Hepatocyte (in vitro differentiated cells): ENCODE data around the gene C1QTNF9B. TPM values are rescaled to one million over a fixed set of nuclear protein-coding genes. Genes with fewer than 3 reads are reported as not detected.
"Not testable (repeated sequence)": the region's sequence is repeated elsewhere in the genome, so short reads cannot be mapped to it uniquely, and the experiment has no call there.

Experiments used
- DNase-seq: peaks from one replicate; pipeline ENCODE4 v3.0.0-alpha.2; 2016; ENCODE audit warnings: low spot score
- H2AFZ ChIP-seq: fragments of 200-600 bp; sonication (generic); 2 replicates; pipeline ENCODE4 v1.6.0; 2016; ENCODE audit warnings: antibody characterized with exemption, mild to moderate bottlenecking
- H3K27ac ChIP-seq: fragments of 200-600 bp; sonication (generic); 2 replicates; pipeline ENCODE4 v1.5.1; 2016; ENCODE audit warnings: mild to moderate bottlenecking
- H3K27me3 ChIP-seq: fragments of 200-600 bp; sonication (generic); 2 replicates; pipeline ENCODE4 v1.6.1; 2016
- H3K36me3 ChIP-seq: fragments of 200-600 bp; sonication (generic); replicated peaks from 2 replicates; pipeline ENCODE4 v1.5.1; 2016; ENCODE audit warnings: low read depth; ENCODE audit not compliant: insufficient read depth
- H3K4me1 ChIP-seq: fragments of 200-600 bp; sonication (generic); 2 replicates; pipeline ENCODE4 v1.5.1; 2016; ENCODE audit warnings: mild to moderate bottlenecking, moderate library complexity; ENCODE audit not compliant: insufficient read depth
- H3K4me2 ChIP-seq: fragments of 200-600 bp; sonication (generic); 2 replicates; pipeline ENCODE4 v1.6.0; 2016
- H3K4me3 ChIP-seq: fragments of 200-600 bp; sonication (generic); 2 replicates; pipeline ENCODE4 v1.5.1; 2016; ENCODE audit warnings: mild to moderate bottlenecking
- H3K79me2 ChIP-seq: fragments of 200-600 bp; sonication (generic); 2 replicates; pipeline ENCODE4 v1.6.0; 2017; ENCODE audit warnings: mild to moderate bottlenecking
- H3K9me2 ChIP-seq: fragments of 200-600 bp; sonication (generic); replicated peaks from 2 replicates; pipeline ENCODE4 v1.6.0; 2017; ENCODE audit warnings: mild to moderate bottlenecking; ENCODE audit not compliant: insufficient read depth
- H3K9me3 ChIP-seq: fragments of 200-600 bp; sonication (generic); 2 replicates; pipeline ENCODE4 v1.5.1; 2016; ENCODE audit warnings: low read depth, mild to moderate bottlenecking
- H4K20me1 ChIP-seq: fragments of 200-600 bp; sonication (generic); 2 replicates; pipeline ENCODE4 v1.6.0; 2016; ENCODE audit warnings: mild to moderate bottlenecking; ENCODE audit not compliant: insufficient read depth, poor library complexity, severe bottlenecking
- EZH2 ChIP-seq: fragments of 200-600 bp; sonication (generic); IDR thresholded peaks from 2 replicates; pipeline ENCODE4 v1.6.1; 2016; ENCODE audit warnings: antibody characterized with exemption, mild to moderate bottlenecking, borderline replicate concordance
- EZH2phosphoT487 ChIP-seq: fragments of 200-600 bp; sonication (generic); IDR thresholded peaks from one replicate; pipeline ENCODE4 v1.6.1; 2018; ENCODE audit warnings: antibody characterized with exemption, mild to moderate bottlenecking, low read depth, moderate library complexity; ENCODE audit not compliant: unreplicated experiment, severe bottlenecking
- WGBS: methylation state at CpG from one replicate; pipeline ENCODE4 v1.1.6; 2016; ENCODE audit warnings: low lambda C conversion rate; ENCODE audit errors: missing lambda C conversion rate; 5-methylcytosine and 5-hydroxymethylcytosine counted together
- polyA plus RNA-seq: library from polyadenylated mRNA; unstranded; fragments of >200 nt; fragmentation: Nextera tagmentation; extraction: Ambion mirVana; gene quantifications from 2 replicates; pipeline ENCODE4 v1.2.1, GENCODE V29; 2016
- total RNA-seq: library from RNA; depleted of rRNA; stranded (reverse); fragments of >200 nt; gene quantifications from 2 replicates; pipeline ENCODE4 v1.2.3, GENCODE V29; 2014
- TF ChIP-seq, protein P1 (sequence below): fragments of 200-600 bp; sonication (generic); IDR thresholded peaks from 2 replicates; pipeline ENCODE4 v1.5.1; 2016; ENCODE audit warnings: antibody characterized with exemption, mild to moderate bottlenecking; ENCODE audit not compliant: poor library complexity

Gene C1QTNF9B
- total and polyA plus RNA-seq, 2 experiments from 2014 or later, result 0.29 TPM; not detected in 1

DNA sequence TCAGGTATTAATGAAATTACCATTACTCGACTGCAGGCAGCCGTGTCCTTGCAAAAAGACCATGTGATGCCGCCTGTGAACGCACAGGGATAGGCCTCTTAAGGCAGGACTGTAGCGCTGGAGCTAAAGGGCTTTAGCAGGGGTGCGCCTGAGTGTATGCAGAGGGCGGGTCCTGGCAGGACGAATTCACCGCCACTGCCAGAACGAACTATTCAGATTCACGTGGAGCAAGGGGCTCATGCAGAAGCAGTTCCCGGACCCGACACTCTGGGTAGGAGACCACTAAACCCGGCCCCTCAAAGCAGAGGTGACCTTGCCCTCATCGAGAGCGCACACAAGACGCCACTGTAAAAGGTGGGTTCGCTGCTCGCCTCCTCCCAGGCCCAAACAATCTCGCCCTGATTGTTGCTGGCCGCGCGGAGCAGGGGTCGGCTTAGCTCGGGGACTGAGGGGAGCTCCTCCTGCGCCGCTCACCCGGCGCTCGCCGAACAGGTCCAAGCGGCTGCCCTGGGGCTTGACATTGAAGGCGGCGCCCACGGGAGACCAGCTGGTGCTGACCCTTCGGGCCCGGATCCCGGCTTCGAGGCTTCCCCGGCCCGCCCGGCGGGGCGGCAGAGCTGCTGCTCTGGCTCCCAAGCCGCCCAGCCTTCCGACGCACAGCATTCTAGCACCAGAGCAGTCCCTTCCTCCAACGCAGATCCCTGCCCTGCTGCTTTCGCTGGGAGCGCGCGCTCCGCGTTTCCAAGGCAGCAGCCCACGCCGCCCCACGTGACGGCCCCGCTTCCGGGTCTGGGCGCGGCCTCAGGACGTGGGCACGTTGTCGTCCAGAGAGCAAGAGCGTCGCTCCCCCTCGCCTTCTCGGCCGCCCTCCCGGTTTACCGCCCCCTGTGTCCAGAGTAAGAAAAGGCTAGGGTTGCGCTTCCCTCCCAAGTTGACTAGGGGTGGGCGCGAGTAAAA is 8.4 kb downstream of the C1QTNF9B start, which contains the start of gene MIPEP:
Gene MIPEP, minus strand, starts transcription at position 743 of the 957 bp plus-strand sequence. Its CDS starts 80 bp downstream, at position 663.
- Histone ChIP-seq H3K79me2 (peaks cover 23% of the 10 kb centered on the region), H3K9me2 (no peaks in the 10 kb centered on the region), H3K4me3 (peak within 1 kb of the TSS; percentile 75), H3K36me3 (no peaks in the 10 kb centered on the region), H3K27ac (peak within 1 kb of the TSS; percentile 82), H4K20me1 (no peaks in the 10 kb centered on the region), H3K4me2 (peak within 1 kb of the TSS; percentile 83), H3K9me3 (no peaks in the 10 kb centered on the region), H2AFZ (peak within 1 kb of the TSS; percentile 69), H3K4me1 (peaks cover 8% of the 10 kb centered on the region), H3K27me3 (no peaks in the 10 kb centered on the region)
- TF ChIP-seq, protein P1, sequence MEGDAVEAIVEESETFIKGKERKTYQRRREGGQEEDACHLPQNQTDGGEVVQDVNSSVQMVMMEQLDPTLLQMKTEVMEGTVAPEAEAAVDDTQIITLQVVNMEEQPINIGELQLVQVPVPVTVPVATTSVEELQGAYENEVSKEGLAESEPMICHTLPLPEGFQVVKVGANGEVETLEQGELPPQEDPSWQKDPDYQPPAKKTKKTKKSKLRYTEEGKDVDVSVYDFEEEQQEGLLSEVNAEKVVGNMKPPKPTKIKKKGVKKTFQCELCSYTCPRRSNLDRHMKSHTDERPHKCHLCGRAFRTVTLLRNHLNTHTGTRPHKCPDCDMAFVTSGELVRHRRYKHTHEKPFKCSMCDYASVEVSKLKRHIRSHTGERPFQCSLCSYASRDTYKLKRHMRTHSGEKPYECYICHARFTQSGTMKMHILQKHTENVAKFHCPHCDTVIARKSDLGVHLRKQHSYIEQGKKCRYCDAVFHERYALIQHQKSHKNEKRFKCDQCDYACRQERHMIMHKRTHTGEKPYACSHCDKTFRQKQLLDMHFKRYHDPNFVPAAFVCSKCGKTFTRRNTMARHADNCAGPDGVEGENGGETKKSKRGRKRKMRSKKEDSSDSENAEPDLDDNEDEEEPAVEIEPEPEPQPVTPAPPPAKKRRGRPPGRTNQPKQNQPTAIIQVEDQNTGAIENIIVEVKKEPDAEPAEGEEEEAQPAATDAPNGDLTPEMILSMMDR, result peak; percentile 80
- TF ChIP-seq EZH2, result no peak
- peak; percentile 97 for DNase-seq
- 2% methylated on average over 61 of the region's 75 CpGs for WGBS

DNA sequence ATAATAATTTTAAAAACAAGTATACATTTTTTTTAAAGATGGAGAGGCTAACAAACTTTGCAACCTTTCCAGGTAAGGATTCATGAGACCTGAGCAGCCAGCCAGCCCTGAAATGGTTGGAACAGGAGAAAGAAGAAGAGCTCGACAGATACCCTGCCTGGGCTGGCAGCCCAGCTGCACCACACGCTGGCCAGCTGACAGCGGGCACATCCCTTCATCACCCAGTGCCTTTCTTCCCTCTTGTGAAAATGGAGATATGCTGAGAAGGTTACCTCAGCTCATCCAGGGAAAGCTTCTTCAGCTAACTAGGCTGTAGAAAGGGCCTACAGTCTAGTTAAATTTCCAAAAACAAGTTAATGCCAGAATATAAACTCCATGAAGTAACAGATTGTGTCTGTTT is 12.9 kb downstream of the C1QTNF9B start:
- not testable (repeated sequence) for H3K9me3 ChIP-seq, H2AFZ ChIP-seq, H3K4me1 ChIP-seq, DNase-seq, H3K27me3 ChIP-seq, H4K20me1 ChIP-seq, H3K36me3 ChIP-seq, H3K27ac ChIP-seq, H3K4me2 ChIP-seq, H3K9me2 ChIP-seq, H3K4me3 ChIP-seq
- 97% methylated on average over 3 of the region's 3 CpGs for WGBS
- H3K79me2 ChIP-seq, result peaks cover 23% of the 10 kb centered on the region

DNA sequence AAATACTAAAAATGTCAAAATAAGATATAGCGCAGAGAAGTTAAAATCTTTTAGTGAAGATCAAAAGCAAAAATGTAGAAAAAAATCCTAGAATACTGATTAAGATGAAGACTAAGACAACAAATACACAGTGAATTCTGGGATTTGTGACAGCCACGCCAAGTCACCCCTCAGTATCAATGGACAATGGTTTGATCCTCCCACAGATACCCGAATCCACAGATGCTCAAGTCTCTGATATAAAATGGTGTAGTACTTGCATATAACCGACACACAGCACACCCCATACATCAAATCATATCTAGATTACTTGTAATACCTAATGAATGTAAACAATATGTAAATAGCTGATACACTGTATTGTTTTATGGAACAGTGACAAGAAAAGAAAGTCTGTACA is 14.0 kb downstream of the C1QTNF9B start:
- WGBS, result 93% methylated on average over 4 of the region's 4 CpGs
- peaks cover 8% of the 10 kb centered on the region for H3K4me1 ChIP-seq

DNA sequence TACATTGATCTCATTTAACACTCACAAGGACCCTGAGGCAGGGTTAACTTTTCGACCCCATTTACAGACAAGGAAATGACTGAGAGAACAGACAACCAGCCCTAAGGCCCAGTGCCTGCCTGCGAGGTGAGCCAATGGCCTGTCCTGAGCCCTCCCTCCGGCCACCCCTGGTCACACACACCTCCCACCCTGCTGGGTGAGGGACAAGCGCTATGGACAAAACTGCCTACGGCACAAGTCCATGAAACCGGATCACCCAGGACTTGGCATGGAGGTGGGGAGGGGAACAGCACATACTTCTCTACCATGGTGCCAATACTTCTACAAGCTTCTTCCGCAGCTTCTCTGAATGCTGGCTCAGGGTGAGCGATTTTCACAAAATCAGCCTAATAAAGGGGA is 15.9 kb downstream of the C1QTNF9B start:
- H3K27ac ChIP-seq, result peak overlapping the region; percentile 80
- H2AFZ ChIP-seq, H3K9me3 ChIP-seq, H3K4me2 ChIP-seq, H3K4me3 ChIP-seq, H3K36me3 ChIP-seq, H3K79me2 ChIP-seq, H3K4me1 ChIP-seq, H3K9me2 ChIP-seq, DNase-seq, H4K20me1 ChIP-seq, H3K27me3 ChIP-seq: not testable (repeated sequence)
- 76% methylated on average over 8 of the region's 8 CpGs for WGBS

More for the DNA sequence above, 14.0 kb downstream of the C1QTNF9B start:
- no peak overlapping the region for H3K4me3 ChIP-seq
- no peaks in the 10 kb centered on the region for H3K9me2 ChIP-seq
- H3K9me3 ChIP-seq, result no peaks in the 10 kb centered on the region
- no peaks in the 10 kb centered on the region for H4K20me1 ChIP-seq
- peaks cover 23% of the 10 kb centered on the region for H3K79me2 ChIP-seq
- DNase-seq, result no peak
- no peak overlapping the region for H3K4me2 ChIP-seq
- no peak for TF ChIP-seq EZH2phosphoT487
- TF ChIP-seq EZH2, result no peak
- TF ChIP-seq, protein P1, result no peak
- H3K27ac ChIP-seq, result no peak overlapping the region
- H2AFZ ChIP-seq, result no peak overlapping the region
- no peaks in the 10 kb centered on the region for H3K36me3 ChIP-seq
- no peaks in the 10 kb centered on the region for H3K27me3 ChIP-seq

DNA sequence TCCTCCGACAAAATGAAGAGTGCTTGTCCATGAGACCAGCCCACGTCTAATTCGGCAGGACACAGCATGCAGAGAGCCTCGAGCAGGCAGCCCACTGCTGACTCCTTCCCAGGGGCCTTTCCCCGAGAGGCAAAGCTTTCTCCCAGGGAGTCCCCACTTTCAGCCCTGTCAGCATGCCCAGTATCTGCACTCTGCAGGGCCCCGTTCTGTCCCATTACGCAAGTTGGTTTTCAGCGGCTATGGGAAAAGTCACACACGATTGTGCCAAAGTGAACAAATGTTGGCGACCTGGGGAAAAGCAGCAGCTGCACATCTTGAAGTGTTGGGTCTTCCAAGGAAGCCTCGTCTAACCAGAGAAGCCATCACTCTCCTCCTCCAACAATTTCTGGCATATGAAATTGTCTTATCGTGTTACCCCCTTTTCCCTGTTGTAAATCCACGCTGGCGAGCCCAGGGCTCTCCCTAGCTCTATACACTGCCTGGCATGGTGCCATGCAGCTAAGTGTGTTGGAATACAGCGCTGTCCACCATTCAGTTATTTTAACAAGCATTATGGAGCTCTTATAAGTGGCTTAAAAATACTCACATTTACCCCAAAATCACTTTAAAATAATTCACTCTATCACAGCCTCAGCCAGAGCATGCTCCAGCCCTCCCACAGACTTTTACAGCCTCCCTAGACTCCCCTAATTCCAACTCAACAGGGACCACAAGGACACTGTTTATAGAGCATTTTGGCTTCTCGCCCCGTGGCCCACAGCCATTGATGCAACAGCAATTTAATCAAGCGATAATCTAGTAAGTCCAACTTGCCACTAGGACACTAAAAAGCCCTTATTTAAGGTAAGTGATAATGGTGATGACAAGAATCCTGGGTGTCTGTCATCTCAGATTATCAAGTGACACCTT is 16.6 kb downstream of the C1QTNF9B start:
- H3K9me3 ChIP-seq, H3K4me2 ChIP-seq, H3K9me2 ChIP-seq, DNase-seq, H2AFZ ChIP-seq, H3K79me2 ChIP-seq, H3K36me3 ChIP-seq, H4K20me1 ChIP-seq, H3K27me3 ChIP-seq, H3K4me1 ChIP-seq, H3K4me3 ChIP-seq: not testable (repeated sequence)
- peak overlapping the region; percentile 80 for H3K27ac ChIP-seq
- WGBS, result 82% methylated on average over 16 of the region's 18 CpGs
